Esophagus squamous epithelium (tissue), 4 donors: ENCODE results near the gene CENPC.

Experiments
- POLR2A ChIP-seq, 4 donors: fragments of 450-650 bp; IDR thresholded peaks; one replicate each; pipeline ENCODE4 v1.6.1; 2017; ENCODE audit warnings: antibody characterized with exemption in 4 of 4, mild to moderate bottlenecking in 4 of 4, moderate library complexity in 3 of 4
- TF ChIP-seq, protein P1 (sequence below), 6 experiments: fragments of 450-650 bp in 4 of 6; fragments of 200-600 bp in 2 of 6; sonication (generic) in 2 of 6; IDR thresholded peaks; one replicate each; pipeline ENCODE4 v1.5.1; 2016 to 2019; ENCODE audit warnings: antibody characterized with exemption in 6 of 6, mild to moderate bottlenecking in 4 of 6, moderate library complexity in 4 of 6

DNA sequence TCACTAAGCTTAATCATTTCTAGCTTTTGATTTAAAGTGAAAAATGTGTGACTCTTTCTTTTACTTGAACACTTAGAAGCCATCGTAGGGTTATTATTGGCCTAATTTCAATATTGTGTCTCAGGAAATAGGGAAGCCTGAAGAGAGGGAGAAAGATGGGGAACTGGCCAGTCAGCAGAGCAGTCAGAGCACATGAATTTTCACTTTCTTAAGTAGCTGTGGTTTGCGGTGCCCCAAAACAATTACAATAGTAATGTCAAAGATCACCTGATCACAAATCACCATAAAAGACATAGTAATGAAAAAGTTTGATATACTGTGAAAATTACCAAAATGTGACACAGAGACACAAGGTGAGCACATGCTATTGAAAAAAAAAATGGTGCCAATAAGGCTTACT, 45.5 kb downstream of the CENPC start:
- TF ChIP-seq, protein P1, sequence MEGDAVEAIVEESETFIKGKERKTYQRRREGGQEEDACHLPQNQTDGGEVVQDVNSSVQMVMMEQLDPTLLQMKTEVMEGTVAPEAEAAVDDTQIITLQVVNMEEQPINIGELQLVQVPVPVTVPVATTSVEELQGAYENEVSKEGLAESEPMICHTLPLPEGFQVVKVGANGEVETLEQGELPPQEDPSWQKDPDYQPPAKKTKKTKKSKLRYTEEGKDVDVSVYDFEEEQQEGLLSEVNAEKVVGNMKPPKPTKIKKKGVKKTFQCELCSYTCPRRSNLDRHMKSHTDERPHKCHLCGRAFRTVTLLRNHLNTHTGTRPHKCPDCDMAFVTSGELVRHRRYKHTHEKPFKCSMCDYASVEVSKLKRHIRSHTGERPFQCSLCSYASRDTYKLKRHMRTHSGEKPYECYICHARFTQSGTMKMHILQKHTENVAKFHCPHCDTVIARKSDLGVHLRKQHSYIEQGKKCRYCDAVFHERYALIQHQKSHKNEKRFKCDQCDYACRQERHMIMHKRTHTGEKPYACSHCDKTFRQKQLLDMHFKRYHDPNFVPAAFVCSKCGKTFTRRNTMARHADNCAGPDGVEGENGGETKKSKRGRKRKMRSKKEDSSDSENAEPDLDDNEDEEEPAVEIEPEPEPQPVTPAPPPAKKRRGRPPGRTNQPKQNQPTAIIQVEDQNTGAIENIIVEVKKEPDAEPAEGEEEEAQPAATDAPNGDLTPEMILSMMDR (IDR thresholded peaks at IDR 0.05), result no peak
- no peak for TF ChIP-seq POLR2A (IDR thresholded peaks at IDR 0.05)
